HG03354 (cell line): ENCODE data around the gene FAM170A.

Source experiments
- ATAC-seq: cut with Tn5 transposase; IDR thresholded peaks from one replicate; pipeline ENCODE4 v1.9.1; 2021; ENCODE audit warnings: mild to moderate bottlenecking; ENCODE audit not compliant: unreplicated experiment, poor library complexity, severe bottlenecking

The FAM170A gene

GRCh38 chr5:119629339-119629738 lies at the start of gene FAM170A:
FAM170A (plus strand) TSS chr5:119629558; CDS start chr5:119629769, 211 bp downstream.
- no peak for ATAC-seq

- no peak for ATAC-seq
Measured at GRCh38 chr5:119582987-119583386, 46.4 kb upstream of the FAM170A start.

GRCh38 chr5:119583684-119584083 lies 45.7 kb upstream of the FAM170A start:
- peak; percentile 95 for ATAC-seq

GRCh38 chr5:119596046-119596445 lies 33.3 kb upstream of the FAM170A start:
- no peak for ATAC-seq

- peak; percentile 74 for ATAC-seq
Measured at GRCh38 chr5:119597728-119598298, 31.5 kb upstream of the FAM170A start.

- no peak for ATAC-seq
Measured at GRCh38 chr5:119613937-119614336, 15.4 kb upstream of the FAM170A start.

- ATAC-seq, result no peak
Measured at GRCh38 chr5:119614838-119615237, 14.5 kb upstream of the FAM170A start.

GRCh38 chr5:119626086-119626485 lies 3.3 kb upstream of the FAM170A start:
- no peak for ATAC-seq

GRCh38 chr5:119630752-119631440 lies 1.5 kb downstream of the FAM170A start:
- no peak for ATAC-seq

- ATAC-seq, result peak; percentile 81
Measured at GRCh38 chr5:119631660-119632059, 2.3 kb downstream of the FAM170A start.

GRCh38 chr5:119651486-119651885 lies 22.1 kb downstream of the FAM170A start:
- no peak for ATAC-seq

- ATAC-seq, result no peak
Measured at GRCh38 chr5:119655061-119655460, 25.7 kb downstream of the FAM170A start.

- ATAC-seq, result no peak
Measured at GRCh38 chr5:119656023-119656422, 26.7 kb downstream of the FAM170A start.

GRCh38 chr5:119666542-119666941 lies 37.2 kb downstream of the FAM170A start:
- no peak for ATAC-seq

- no peak for ATAC-seq
Measured at GRCh38 chr5:119678351-119679028, 49.1 kb downstream of the FAM170A start.

GRCh38 chr5:119680080-119680479 lies 50.7 kb downstream of the FAM170A start:
- no peak for ATAC-seq

- no peak for ATAC-seq
Measured at GRCh38 chr5:119681734-119682133, 52.4 kb downstream of the FAM170A start.

GRCh38 chr5:119682372-119682771 lies 53.0 kb downstream of the FAM170A start:
- ATAC-seq, result no peak
